WTC11 (cell line): ENCODE measurements around the gene PRM3. TPM values are rescaled to one million over a fixed set of nuclear protein-coding genes. Genes with fewer than 3 reads are reported as not detected.

ENCODE experiments used
- ATAC-seq: fragments of 200-7000 bp; cut with Tn5 transposase; 2 replicates; pipeline ENCODE4 v1.10.0; 2021; ENCODE audit warnings: mild to moderate bottlenecking, moderate library complexity
- CTCF ChIA-PET: fragments of 300-600 bp; sonication (Branson Sonifier 250); formaldehyde crosslinking; loops from one replicate; lab custom pipeline; 2021; ENCODE audit warnings: antibody characterized with exemption; lab: Charles Lee
- POLR2A ChIA-PET: fragments of 350-600 bp; sonication (Branson Sonifier 250); formaldehyde crosslinking; loops from one replicate; lab custom pipeline; 2021; ENCODE audit warnings: antibody characterized with exemption; lab: Charles Lee
- DNase-seq: peaks from one replicate; pipeline ENCODE4 v3.0.0; 2021; ENCODE audit warnings: low spot score
- H3K27ac Mint-ChIP-seq: 2 replicates; pipeline ENCODE4 v1.8.0; 2021; ENCODE audit warnings: mixed read lengths
- H3K27me3 Mint-ChIP-seq: 2 replicates; pipeline ENCODE4 v1.8.0; 2021; ENCODE audit warnings: low read depth, mild to moderate bottlenecking, moderate library complexity, mixed read lengths
- H3K36me3 Mint-ChIP-seq: 2 replicates; pipeline ENCODE4 v1.8.0; 2021; ENCODE audit warnings: mixed read lengths
- H3K4me1 Mint-ChIP-seq: 2 replicates; pipeline ENCODE4 v1.8.0; 2022; ENCODE audit warnings: mixed read lengths
- H3K4me3 Mint-ChIP-seq: 2 replicates; pipeline ENCODE4 v1.8.0; 2021; ENCODE audit warnings: mild to moderate bottlenecking, moderate library complexity, mixed read lengths
- H3K9me3 Mint-ChIP-seq: 2 replicates; pipeline ENCODE4 v1.8.0; 2021; ENCODE audit warnings: mixed read lengths
- FOXK1 ChIP-seq: sonication (generic); formaldehyde crosslinking; IDR thresholded peaks from 2 replicates; pipeline ENCODE4 v1.8.0; 2022; ENCODE audit warnings: mild to moderate bottlenecking, moderate library complexity, missing genetic modification reagents
- GABPB1 ChIP-seq: sonication (generic); formaldehyde crosslinking; IDR thresholded peaks from 2 replicates; pipeline ENCODE4 v1.8.1; 2023; ENCODE audit warnings: mild to moderate bottlenecking, missing genetic modification reagents
- NFYB ChIP-seq: sonication (generic); formaldehyde crosslinking; conservative IDR thresholded peaks from 2 replicates; pipeline ENCODE4 v1.8.0; 2022; ENCODE audit warnings: low read depth, missing genetic modification reagents
- RELA ChIP-seq: sonication (generic); formaldehyde crosslinking; IDR thresholded peaks from 2 replicates; pipeline ENCODE4 v1.8.1; 2022; ENCODE audit warnings: missing genetic modification reagents, mild to moderate bottlenecking, borderline replicate concordance
- RORB ChIP-seq: fragments of 250-450 bp; sonication (Bioruptor Pico); IDR thresholded peaks from 2 replicates; pipeline ENCODE4 v1.9.0; 2021; ENCODE audit warnings: mild to moderate bottlenecking
- SOX15 ChIP-seq: fragments of 250-450 bp; sonication (Bioruptor Pico); IDR thresholded peaks from 2 replicates; pipeline ENCODE4 v1.9.0; 2021; ENCODE audit warnings: mild to moderate bottlenecking
- TEAD1 ChIP-seq: sonication (generic); formaldehyde crosslinking; IDR thresholded peaks from 2 replicates; pipeline ENCODE4 v1.8.0; 2022; ENCODE audit warnings: mild to moderate bottlenecking, missing genetic modification reagents
- ZBTB21 ChIP-seq: sonication (generic); formaldehyde crosslinking; IDR thresholded peaks from 2 replicates; pipeline ENCODE4 v1.8.1; 2023; ENCODE audit warnings: mild to moderate bottlenecking, missing genetic modification reagents, borderline replicate concordance
- ZNF219 ChIP-seq: sonication (generic); formaldehyde crosslinking; IDR thresholded peaks from 2 replicates; pipeline ENCODE4 v1.8.0; 2023; ENCODE audit warnings: missing genetic modification reagents, mild to moderate bottlenecking, borderline replicate concordance
- ZNF317 ChIP-seq: sonication (generic); formaldehyde crosslinking; IDR thresholded peaks from 2 replicates; pipeline ENCODE4 v1.8.1; 2023; ENCODE audit warnings: low read depth, mild to moderate bottlenecking, moderate library complexity, missing genetic modification reagents, borderline replicate concordance
- total RNA-seq: library from RNA; stranded (reverse); gene quantifications from 3 replicates; pipeline ENCODE4 v1.2.3, GENCODE V29; 2021
- TF ChIP-seq, protein P1 (sequence below): sonication (generic); formaldehyde crosslinking; IDR thresholded peaks from 2 replicates; pipeline ENCODE4 v1.8.1; 2022; ENCODE audit warnings: low read depth, mild to moderate bottlenecking, moderate library complexity, missing genetic modification reagents, borderline replicate concordance
- TF ChIP-seq, protein P2 (sequence below): sonication (generic); formaldehyde crosslinking; IDR thresholded peaks from 2 replicates; pipeline ENCODE4 v1.8.0; 2022; ENCODE audit warnings: mild to moderate bottlenecking, missing genetic modification reagents
- TF ChIP-seq, protein P3 (sequence below): sonication (generic); formaldehyde crosslinking; conservative IDR thresholded peaks from 2 replicates; pipeline ENCODE4 v1.8.1; 2023; ENCODE audit warnings: mild to moderate bottlenecking, low read depth, missing genetic modification reagents, moderate library complexity
- TF ChIP-seq, protein P4 (sequence below): sonication (generic); formaldehyde crosslinking; IDR thresholded peaks from 2 replicates; pipeline ENCODE4 v1.8.1; 2023; ENCODE audit warnings: mild to moderate bottlenecking, missing genetic modification reagents, borderline replicate concordance
- TF ChIP-seq, protein P5 (sequence below): fragments of 250-450 bp; sonication (Bioruptor Pico); conservative IDR thresholded peaks from 2 replicates; pipeline ENCODE4 v1.9.0; 2021; ENCODE audit warnings: mild to moderate bottlenecking
- TF ChIP-seq, protein P6 (sequence below): sonication (generic); formaldehyde crosslinking; IDR thresholded peaks from 2 replicates; pipeline ENCODE4 v1.8.1; 2023; ENCODE audit warnings: mild to moderate bottlenecking, missing genetic modification reagents, moderate library complexity
- TF ChIP-seq, protein P7 (sequence below): sonication (generic); formaldehyde crosslinking; IDR thresholded peaks from 2 replicates; pipeline ENCODE4 v1.8.1; 2023; ENCODE audit warnings: mild to moderate bottlenecking, moderate library complexity, missing genetic modification reagents
- TF ChIP-seq, protein P8 (sequence below): sonication (generic); formaldehyde crosslinking; IDR thresholded peaks from 2 replicates; pipeline ENCODE4 v1.8.1; 2022; ENCODE audit warnings: mild to moderate bottlenecking, missing genetic modification reagents, moderate library complexity, borderline replicate concordance

PRM3 gene
- total RNA-seq, 1 experiment from 2014 or later, result not detected

DNA sequence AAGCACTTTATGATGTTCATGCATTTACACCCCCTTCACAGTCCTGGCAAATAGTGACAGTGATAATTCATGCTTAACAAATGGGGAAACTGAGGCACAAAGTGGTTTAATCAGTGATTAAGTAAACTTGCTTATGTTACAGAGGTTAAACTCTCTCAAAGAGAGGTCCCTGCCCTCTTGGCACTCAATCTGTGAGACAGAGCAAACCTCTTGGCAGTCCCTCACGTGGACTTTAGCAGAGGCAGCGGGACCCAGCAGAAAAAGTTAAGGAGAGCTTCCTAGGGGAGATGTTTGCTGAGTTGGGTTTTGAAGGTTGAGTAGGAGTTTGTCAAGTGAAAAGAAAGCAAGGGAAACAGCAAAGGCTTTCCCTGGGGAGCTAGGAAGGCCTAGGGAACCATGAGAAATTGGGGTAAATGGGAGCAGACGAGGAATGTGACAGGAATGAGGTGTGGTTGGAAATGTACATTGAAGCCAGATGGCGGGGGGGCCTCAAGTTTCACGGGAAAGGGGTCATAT is 28.1 kb downstream of the PRM3 start:
- Mint-ChIP-seq H3K27me3 (no peaks in the 10 kb centered on the region), H3K36me3 (no peaks in the 10 kb centered on the region), H3K4me1 (peaks cover 9% of the 10 kb centered on the region)
- ATAC-seq, result no peak
- TF ChIP-seq, protein P1, sequence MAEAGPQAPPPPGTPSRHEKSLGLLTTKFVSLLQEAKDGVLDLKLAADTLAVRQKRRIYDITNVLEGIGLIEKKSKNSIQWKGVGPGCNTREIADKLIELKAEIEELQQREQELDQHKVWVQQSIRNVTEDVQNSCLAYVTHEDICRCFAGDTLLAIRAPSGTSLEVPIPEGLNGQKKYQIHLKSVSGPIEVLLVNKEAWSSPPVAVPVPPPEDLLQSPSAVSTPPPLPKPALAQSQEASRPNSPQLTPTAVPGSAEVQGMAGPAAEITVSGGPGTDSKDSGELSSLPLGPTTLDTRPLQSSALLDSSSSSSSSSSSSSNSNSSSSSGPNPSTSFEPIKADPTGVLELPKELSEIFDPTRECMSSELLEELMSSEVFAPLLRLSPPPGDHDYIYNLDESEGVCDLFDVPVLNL (CRISPR knock-in tag), result no peak
- TF ChIP-seq GABPB1 (CRISPR knock-in tag) (no peak), NFYB (CRISPR knock-in tag) (no peak), RELA (no peak), FOXK1 (no peak), ZNF219 (CRISPR knock-in tag) (no peak), ZNF317 (no peak), ZBTB21 (no peak), RORB (CRISPR knock-in tag) (no peak), TEAD1 (CRISPR knock-in tag) (no peak), SOX15 (CRISPR knock-in tag) (no peak)
- TF ChIP-seq, protein P2, sequence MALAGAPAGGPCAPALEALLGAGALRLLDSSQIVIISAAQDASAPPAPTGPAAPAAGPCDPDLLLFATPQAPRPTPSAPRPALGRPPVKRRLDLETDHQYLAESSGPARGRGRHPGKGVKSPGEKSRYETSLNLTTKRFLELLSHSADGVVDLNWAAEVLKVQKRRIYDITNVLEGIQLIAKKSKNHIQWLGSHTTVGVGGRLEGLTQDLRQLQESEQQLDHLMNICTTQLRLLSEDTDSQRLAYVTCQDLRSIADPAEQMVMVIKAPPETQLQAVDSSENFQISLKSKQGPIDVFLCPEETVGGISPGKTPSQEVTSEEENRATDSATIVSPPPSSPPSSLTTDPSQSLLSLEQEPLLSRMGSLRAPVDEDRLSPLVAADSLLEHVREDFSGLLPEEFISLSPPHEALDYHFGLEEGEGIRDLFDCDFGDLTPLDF (CRISPR knock-in tag), result no peak
- TF ChIP-seq, protein P3, sequence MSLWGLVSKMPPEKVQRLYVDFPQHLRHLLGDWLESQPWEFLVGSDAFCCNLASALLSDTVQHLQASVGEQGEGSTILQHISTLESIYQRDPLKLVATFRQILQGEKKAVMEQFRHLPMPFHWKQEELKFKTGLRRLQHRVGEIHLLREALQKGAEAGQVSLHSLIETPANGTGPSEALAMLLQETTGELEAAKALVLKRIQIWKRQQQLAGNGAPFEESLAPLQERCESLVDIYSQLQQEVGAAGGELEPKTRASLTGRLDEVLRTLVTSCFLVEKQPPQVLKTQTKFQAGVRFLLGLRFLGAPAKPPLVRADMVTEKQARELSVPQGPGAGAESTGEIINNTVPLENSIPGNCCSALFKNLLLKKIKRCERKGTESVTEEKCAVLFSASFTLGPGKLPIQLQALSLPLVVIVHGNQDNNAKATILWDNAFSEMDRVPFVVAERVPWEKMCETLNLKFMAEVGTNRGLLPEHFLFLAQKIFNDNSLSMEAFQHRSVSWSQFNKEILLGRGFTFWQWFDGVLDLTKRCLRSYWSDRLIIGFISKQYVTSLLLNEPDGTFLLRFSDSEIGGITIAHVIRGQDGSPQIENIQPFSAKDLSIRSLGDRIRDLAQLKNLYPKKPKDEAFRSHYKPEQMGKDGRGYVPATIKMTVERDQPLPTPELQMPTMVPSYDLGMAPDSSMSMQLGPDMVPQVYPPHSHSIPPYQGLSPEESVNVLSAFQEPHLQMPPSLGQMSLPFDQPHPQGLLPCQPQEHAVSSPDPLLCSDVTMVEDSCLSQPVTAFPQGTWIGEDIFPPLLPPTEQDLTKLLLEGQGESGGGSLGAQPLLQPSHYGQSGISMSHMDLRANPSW (CRISPR knock-in tag), result no peak
- TF ChIP-seq, protein P4, sequence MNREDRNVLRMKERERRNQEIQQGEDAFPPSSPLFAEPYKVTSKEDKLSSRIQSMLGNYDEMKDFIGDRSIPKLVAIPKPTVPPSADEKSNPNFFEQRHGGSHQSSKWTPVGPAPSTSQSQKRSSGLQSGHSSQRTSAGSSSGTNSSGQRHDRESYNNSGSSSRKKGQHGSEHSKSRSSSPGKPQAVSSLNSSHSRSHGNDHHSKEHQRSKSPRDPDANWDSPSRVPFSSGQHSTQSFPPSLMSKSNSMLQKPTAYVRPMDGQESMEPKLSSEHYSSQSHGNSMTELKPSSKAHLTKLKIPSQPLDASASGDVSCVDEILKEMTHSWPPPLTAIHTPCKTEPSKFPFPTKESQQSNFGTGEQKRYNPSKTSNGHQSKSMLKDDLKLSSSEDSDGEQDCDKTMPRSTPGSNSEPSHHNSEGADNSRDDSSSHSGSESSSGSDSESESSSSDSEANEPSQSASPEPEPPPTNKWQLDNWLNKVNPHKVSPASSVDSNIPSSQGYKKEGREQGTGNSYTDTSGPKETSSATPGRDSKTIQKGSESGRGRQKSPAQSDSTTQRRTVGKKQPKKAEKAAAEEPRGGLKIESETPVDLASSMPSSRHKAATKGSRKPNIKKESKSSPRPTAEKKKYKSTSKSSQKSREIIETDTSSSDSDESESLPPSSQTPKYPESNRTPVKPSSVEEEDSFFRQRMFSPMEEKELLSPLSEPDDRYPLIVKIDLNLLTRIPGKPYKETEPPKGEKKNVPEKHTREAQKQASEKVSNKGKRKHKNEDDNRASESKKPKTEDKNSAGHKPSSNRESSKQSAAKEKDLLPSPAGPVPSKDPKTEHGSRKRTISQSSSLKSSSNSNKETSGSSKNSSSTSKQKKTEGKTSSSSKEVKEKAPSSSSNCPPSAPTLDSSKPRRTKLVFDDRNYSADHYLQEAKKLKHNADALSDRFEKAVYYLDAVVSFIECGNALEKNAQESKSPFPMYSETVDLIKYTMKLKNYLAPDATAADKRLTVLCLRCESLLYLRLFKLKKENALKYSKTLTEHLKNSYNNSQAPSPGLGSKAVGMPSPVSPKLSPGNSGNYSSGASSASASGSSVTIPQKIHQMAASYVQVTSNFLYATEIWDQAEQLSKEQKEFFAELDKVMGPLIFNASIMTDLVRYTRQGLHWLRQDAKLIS (CRISPR knock-in tag), result no peak
- TF ChIP-seq, protein P5, sequence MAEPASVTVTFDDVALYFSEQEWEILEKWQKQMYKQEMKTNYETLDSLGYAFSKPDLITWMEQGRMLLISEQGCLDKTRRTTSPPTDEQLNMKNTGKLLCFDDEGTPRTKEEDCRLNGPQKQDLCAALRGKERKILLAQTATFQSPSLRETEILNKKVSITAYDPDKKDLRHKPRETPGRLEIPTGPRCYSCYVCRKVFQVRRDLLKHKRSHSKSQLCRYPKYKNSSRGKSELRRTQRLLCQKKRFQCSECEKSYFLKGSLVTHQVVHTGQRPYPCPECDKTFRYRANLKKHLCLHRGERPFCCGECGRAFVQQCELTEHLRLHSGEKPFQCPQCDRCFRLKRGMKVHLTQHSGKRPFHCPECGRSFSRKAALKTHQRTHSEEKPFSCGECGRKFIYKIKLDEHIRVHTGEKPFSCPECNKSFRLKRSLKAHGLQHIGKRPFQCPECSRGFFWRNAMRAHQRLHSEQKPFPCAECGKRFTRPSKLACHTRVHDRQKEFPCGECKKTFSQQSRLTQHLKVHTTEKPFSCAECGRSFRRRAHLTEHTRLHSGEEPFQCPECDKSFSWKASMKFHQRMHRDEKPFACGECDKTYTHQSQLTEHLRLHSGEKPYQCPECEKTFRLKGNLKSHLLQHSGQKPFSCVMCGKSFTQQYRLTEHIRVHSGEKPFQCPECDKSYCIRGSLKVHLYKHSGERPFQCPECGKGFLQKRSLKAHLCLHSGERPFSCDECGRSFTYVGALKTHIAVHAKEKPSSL (CRISPR knock-in tag), result no peak
- TF ChIP-seq, protein P6, sequence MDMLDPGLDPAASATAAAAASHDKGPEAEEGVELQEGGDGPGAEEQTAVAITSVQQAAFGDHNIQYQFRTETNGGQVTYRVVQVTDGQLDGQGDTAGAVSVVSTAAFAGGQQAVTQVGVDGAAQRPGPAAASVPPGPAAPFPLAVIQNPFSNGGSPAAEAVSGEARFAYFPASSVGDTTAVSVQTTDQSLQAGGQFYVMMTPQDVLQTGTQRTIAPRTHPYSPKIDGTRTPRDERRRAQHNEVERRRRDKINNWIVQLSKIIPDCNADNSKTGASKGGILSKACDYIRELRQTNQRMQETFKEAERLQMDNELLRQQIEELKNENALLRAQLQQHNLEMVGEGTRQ (CRISPR knock-in tag), result no peak
- TF ChIP-seq, protein P7, sequence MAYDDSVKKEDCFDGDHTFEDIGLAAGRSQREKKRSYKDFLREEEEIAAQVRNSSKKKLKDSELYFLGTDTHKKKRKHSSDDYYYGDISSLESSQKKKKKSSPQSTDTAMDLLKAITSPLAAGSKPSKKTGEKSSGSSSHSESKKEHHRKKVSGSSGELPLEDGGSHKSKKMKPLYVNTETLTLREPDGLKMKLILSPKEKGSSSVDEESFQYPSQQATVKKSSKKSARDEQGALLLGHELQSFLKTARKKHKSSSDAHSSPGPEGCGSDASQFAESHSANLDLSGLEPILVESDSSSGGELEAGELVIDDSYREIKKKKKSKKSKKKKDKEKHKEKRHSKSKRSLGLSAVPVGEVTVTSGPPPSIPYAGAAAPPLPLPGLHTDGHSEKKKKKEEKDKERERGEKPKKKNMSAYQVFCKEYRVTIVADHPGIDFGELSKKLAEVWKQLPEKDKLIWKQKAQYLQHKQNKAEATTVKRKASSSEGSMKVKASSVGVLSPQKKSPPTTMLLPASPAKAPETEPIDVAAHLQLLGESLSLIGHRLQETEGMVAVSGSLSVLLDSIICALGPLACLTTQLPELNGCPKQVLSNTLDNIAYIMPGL (CRISPR knock-in tag), result no peak
- TF ChIP-seq, protein P8, sequence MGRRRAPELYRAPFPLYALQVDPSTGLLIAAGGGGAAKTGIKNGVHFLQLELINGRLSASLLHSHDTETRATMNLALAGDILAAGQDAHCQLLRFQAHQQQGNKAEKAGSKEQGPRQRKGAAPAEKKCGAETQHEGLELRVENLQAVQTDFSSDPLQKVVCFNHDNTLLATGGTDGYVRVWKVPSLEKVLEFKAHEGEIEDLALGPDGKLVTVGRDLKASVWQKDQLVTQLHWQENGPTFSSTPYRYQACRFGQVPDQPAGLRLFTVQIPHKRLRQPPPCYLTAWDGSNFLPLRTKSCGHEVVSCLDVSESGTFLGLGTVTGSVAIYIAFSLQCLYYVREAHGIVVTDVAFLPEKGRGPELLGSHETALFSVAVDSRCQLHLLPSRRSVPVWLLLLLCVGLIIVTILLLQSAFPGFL (CRISPR knock-in tag), result no peak
- TF ChIP-seq, all 79 proteins: peak for 0
- no peak for DNase-seq
- Mint-ChIP-seq H3K9me3 (no peaks in the 10 kb centered on the region), H3K27ac (no peak overlapping the region), H3K4me3 (no peak overlapping the region)
- ChIA-PET CTCF (interaction anchor here (1.2 to 2.1 kb wide), 2 partner anchors 10 to 62 kb away, joined by 4 to 7 read pairs; partner anchors contain the start of gene SOCS1), POLR2A (interaction anchor here (0.7 kb wide), 1 partner anchor 16 kb away, joined by 3 read pairs; no protein-coding TSS in a partner anchor)
